HepG2 (cell line): ENCODE results near the gene PALMD. TPM values are rescaled to one million over a fixed set of nuclear protein-coding genes. Genes with fewer than 3 reads are reported as not detected.

Source experiments
- ATAC-seq: fragments of 200-7000 bp; cut with Tn5 transposase; 3 replicates; pipeline ENCODE4 v1.9.1; 2020; ENCODE audit warnings: mild to moderate bottlenecking, moderate library complexity
- BruUV-seq: library from RNA; stranded (reverse); fragments of 400-500 nt; replicated peaks from 2 replicates; lab custom pipeline; 2021; lab: Mats Ljungman, UMichigan
- CTCF ChIA-PET: fragments of 300-600 bp; formaldehyde crosslinking; extraction: SDS; loops from one replicate; lab custom pipeline; 2021; ENCODE audit warnings: low total read pairs, inconsistent platforms, low intra/inter-chr PET ratio; lab: Yijun Ruan, JAX
- POLR2A ChIA-PET: fragments of 350-600 bp; sonication (Branson Sonifier 250); formaldehyde crosslinking; loops from one replicate; lab custom pipeline; 2020; ENCODE audit warnings: antibody characterized with exemption, inconsistent platforms; lab: Yijun Ruan, JAX
- DNase-seq: peaks from one replicate; pipeline ENCODE4 v3.0.0-alpha.2; 2015; ENCODE audit warnings: low spot score
- FAIRE-seq: peaks from 3 replicates; lab custom pipeline; 2011; peaks lifted over from hg19 to GRCh38; lab: Jason Lieb, UNC
- H2AFZ ChIP-seq: one replicate; pipeline ENCODE4 v1.6.1; 2011; ENCODE audit warnings: low read length, inconsistent platforms
- H3K27ac ChIP-seq: fragments of 300-600 bp; 3 replicates; pipeline ENCODE4 v1.8.0; 2011; ENCODE audit warnings: mixed run types, mild to moderate bottlenecking, mixed read lengths, low read length, inconsistent platforms; ENCODE audit not compliant: insufficient read depth; ENCODE audit errors: extremely low read length
- H3K27me3 ChIP-seq, 2 experiments: fragments of 200-600 bp in 1 of 2; 2 replicates in 1 of 2; 3 replicates in 1 of 2; pipeline versions ENCODE4 v1.6.0 to v1.8.0; 2011; ENCODE audit warnings: low read length in 2 of 2, mild to moderate bottlenecking in 2 of 2, moderate library complexity in 2 of 2, inconsistent platforms in 1 of 2; ENCODE audit not compliant: insufficient read depth in 2 of 2, control insufficient read depth in 1 of 2
- H3K36me3 ChIP-seq, 2 experiments: fragments of 200-600 bp in 1 of 2; replicated peaks in 1 of 2; 2 replicates in 1 of 2; 3 replicates in 1 of 2; pipeline versions ENCODE4 v1.5.1 to v1.8.0; 2011; ENCODE audit warnings: low read length in 2 of 2, inconsistent platforms in 1 of 2; ENCODE audit not compliant: insufficient read depth in 2 of 2, control insufficient read depth in 1 of 2
- H3K4me1 ChIP-seq: 2 replicates; pipeline ENCODE4 v1.5.1; 2012; ENCODE audit warnings: low read length, inconsistent platforms; ENCODE audit not compliant: insufficient read depth
- H3K4me2 ChIP-seq: 2 replicates; pipeline ENCODE4 v1.6.0; 2011; ENCODE audit warnings: low read depth, low read length, inconsistent platforms
- H3K4me3 ChIP-seq, 3 experiments: fragments of 200-600 bp in 1 of 3; sonication (generic), shearing (Covaris generic) in 1 of 3; replicated peaks in 1 of 3; 2 replicates each; pipeline ENCODE4 v1.5.1; 2011 to 2016; ENCODE audit warnings: low read length in 3 of 3, inconsistent platforms in 2 of 3, low read depth in 2 of 3, mild to moderate bottlenecking in 2 of 3, control low read depth in 1 of 3, mixed read lengths in 1 of 3; ENCODE audit not compliant: insufficient read depth in 1 of 3
- H3K79me2 ChIP-seq: one replicate; pipeline ENCODE4 v1.6.1; 2011; ENCODE audit warnings: low read length, inconsistent platforms; ENCODE audit not compliant: insufficient read depth
- H3K9ac ChIP-seq: 2 replicates; pipeline ENCODE4 v1.6.0; 2011; ENCODE audit warnings: mild to moderate bottlenecking, low read depth, low read length, inconsistent platforms; ENCODE audit not compliant: insufficient read depth
- H3K9me3 ChIP-seq: 2 replicates; pipeline ENCODE4 v1.5.1; 2012; ENCODE audit warnings: mild to moderate bottlenecking, low read length
- H4K20me1 ChIP-seq: 2 replicates; pipeline ENCODE4 v1.6.0; 2011; ENCODE audit warnings: inconsistent platforms, mild to moderate bottlenecking, low read length, moderate library complexity; ENCODE audit not compliant: insufficient read depth
- EEA1 ChIP-seq: sonication (generic); formaldehyde crosslinking; IDR thresholded peaks from 2 replicates; pipeline ENCODE4 v1.5.1; 2020; ENCODE audit warnings: mild to moderate bottlenecking, missing genetic modification reagents, borderline replicate concordance
- GPBP1L1 ChIP-seq: sonication (generic); formaldehyde crosslinking; IDR thresholded peaks from 2 replicates; pipeline ENCODE4 v1.5.0; 2020; ENCODE audit warnings: mild to moderate bottlenecking, missing genetic modification reagents
- JDP2 ChIP-seq: sonication (generic); formaldehyde crosslinking; IDR thresholded peaks from 2 replicates; pipeline ENCODE4 v1.8.1; 2022; ENCODE audit warnings: missing genetic modification reagents, borderline replicate concordance
- MAX ChIP-seq: IDR thresholded peaks from 2 replicates; pipeline ENCODE4 v1.6.1; 2012; ENCODE audit warnings: inconsistent platforms
- NFKBIZ ChIP-seq: IDR thresholded peaks from 2 replicates; pipeline ENCODE4 v1.6.1; 2018; ENCODE audit warnings: missing genetic modification reagents, missing compliant biosample characterization
- REPIN1 ChIP-seq: sonication (generic); formaldehyde crosslinking; IDR thresholded peaks from 2 replicates; pipeline ENCODE4 v1.8.0; 2022; ENCODE audit warnings: missing genetic modification reagents, low read depth, mild to moderate bottlenecking, borderline replicate concordance
- TMF1 ChIP-seq: sonication (generic); formaldehyde crosslinking; IDR thresholded peaks from 2 replicates; pipeline ENCODE4 v1.8.1; 2022; ENCODE audit warnings: low read depth, missing genetic modification reagents
- YY1 ChIP-seq: IDR thresholded peaks from 2 replicates; pipeline ENCODE4 v1.6.1; 2011; ENCODE audit warnings: low read length, low read depth, moderate library complexity, mild to moderate bottlenecking; ENCODE audit not compliant: insufficient read depth, insufficient replicate concordance
- ZBTB42 ChIP-seq: sonication (generic); formaldehyde crosslinking; IDR thresholded peaks from 2 replicates; pipeline ENCODE4 v1.5.0; 2020; ENCODE audit warnings: mild to moderate bottlenecking, missing genetic modification reagents
- ZNF773 ChIP-seq: sonication (generic); formaldehyde crosslinking; IDR thresholded peaks from 2 replicates; pipeline ENCODE4 v1.4.0; 2020; ENCODE audit warnings: missing genetic modification reagents, borderline replicate concordance
- WGBS: methylation state at CpG from one replicate; pipeline ENCODE4 v1.1.6; 2017; ENCODE audit warnings: low lambda C conversion rate; 5-methylcytosine and 5-hydroxymethylcytosine counted together
- in situ Hi-C: cut with HindIII; loops from 2 replicates; pipeline ENCODE4 v1.10.0; 2017; ENCODE audit warnings: low pct_unique_long_range_greater_than_20kb; ENCODE audit not compliant: extremely low pct_ligation_motif_present
- intact Hi-C: fragments of 100-400 bp; cut with micrococcal nuclease; formaldehyde crosslinking; loops from one replicate; pipeline ENCODE4 v1.10.0; 2022; ENCODE audit not compliant: unreplicated experiment
- polyA plus RNA-seq, 8 experiments: library from polyadenylated mRNA; depleted of rRNA in 3 of 8; stranded (reverse) in 7 of 8; unstranded in 1 of 8; fragments of >200 nt; fragmentation: Illumina TruSeq in 4 of 8; extraction: Trizol in 4 of 8; gene quantifications; 2 replicates each; pipeline versions ENCODE4 v1.2.1 to v1.2.3, GENCODE V29; 2011 to 2016; ENCODE audit warnings: low read depth in 4 of 8, missing spikeins in 1 of 8, mixed read lengths in 1 of 8; ENCODE audit not compliant: insufficient read depth in 1 of 8
- total RNA-seq, 5 experiments: library from RNA; depleted of rRNA; stranded (reverse); fragments of >200 nt; fragmentation: Illumina TruSeq; extraction: Trizol; gene quantifications; 2 replicates each; pipeline ENCODE4 v1.2.3, GENCODE V29; 2016; ENCODE audit warnings: low read depth in 1 of 5

The PALMD gene
- total and polyA plus RNA-seq, 2 of the 13 experiments (the other 11 are each of a cell fraction or from before 2014, with no cell fraction given): 5.5 to 31.1 TPM

DNA sequence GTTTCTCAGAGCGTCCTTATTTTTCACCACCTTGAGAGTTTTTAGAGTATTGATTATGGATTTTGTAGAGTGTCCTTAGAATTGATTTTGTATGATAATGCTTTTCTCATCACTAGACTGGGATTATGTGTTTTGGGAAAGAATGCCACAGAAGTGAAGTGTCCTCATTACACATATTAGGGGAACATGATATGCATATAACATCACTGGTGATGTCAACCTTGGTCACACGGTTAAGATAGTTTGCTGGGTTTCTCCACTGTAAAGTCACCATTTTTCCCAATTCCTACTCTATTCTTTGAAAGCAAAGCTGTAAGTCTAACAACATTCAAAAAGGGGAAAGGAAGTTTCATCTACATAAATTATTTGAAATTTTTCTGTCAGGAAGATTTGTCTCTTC, 39.6 kb upstream of the PALMD start:
- TF ChIP-seq REPIN1 (CRISPR knock-in tag): no peak
- TF ChIP-seq GPBP1L1: no peak
- no peak for TF ChIP-seq EEA1 (CRISPR knock-in tag)
- no peak for TF ChIP-seq NFKBIZ
- TF ChIP-seq JDP2 (CRISPR knock-in tag): no peak
- no peak for TF ChIP-seq YY1
- TF ChIP-seq ZBTB42 (CRISPR knock-in tag): no peak
- TF ChIP-seq TMF1 (CRISPR knock-in tag): no peak
- no peak for TF ChIP-seq MAX
- TF ChIP-seq ZNF773: no peak
- no peak for ATAC-seq
- intact Hi-C loops (no loop called here), in situ Hi-C loops (no loop called here)
- Histone ChIP-seq H3K9ac (no peak overlapping the region), H3K27me3 (no peaks in the 10 kb centered on the region), H3K4me2 (no peak overlapping the region), H3K9me3 (no peaks in the 10 kb centered on the region), H3K36me3 (no peaks in the 10 kb centered on the region), H3K79me2 (no peaks in the 10 kb centered on the region), H3K4me3 (no peak overlapping the region), H3K4me1 (peaks cover 31% of the 10 kb centered on the region), H3K27ac (no peak overlapping the region), H2AFZ (no peak overlapping the region), H4K20me1 (no peaks in the 10 kb centered on the region)
- CTCF ChIA-PET: no interaction called here
- POLR2A ChIA-PET: no interaction called here
- no peak for DNase-seq
- no TSS peak for BruUV-seq
- WGBS: 93% methylated on average over 2 of the region's 2 CpGs
- FAIRE-seq: no peak
